Erythroblast (primary cell): ENCODE results near the gene TFAP2E.

ENCODE experiments used
- DNase-seq, 2 experiments: peaks; one replicate each; lab custom pipeline; 2025; lab: John Stamatoyannopoulos, UW
- GATA1 ChIP-seq: IDR thresholded peaks from 2 replicates; pipeline ENCODE4 v1.6.1; 2011; ENCODE audit warnings: low read depth, mild to moderate bottlenecking, control low read depth, low read length, moderate library complexity
- POLR2A ChIP-seq: IDR thresholded peaks from 2 replicates; pipeline ENCODE4 v1.6.1; 2011; ENCODE audit warnings: mild to moderate bottlenecking, low read length

Gene TFAP2E

DNA sequence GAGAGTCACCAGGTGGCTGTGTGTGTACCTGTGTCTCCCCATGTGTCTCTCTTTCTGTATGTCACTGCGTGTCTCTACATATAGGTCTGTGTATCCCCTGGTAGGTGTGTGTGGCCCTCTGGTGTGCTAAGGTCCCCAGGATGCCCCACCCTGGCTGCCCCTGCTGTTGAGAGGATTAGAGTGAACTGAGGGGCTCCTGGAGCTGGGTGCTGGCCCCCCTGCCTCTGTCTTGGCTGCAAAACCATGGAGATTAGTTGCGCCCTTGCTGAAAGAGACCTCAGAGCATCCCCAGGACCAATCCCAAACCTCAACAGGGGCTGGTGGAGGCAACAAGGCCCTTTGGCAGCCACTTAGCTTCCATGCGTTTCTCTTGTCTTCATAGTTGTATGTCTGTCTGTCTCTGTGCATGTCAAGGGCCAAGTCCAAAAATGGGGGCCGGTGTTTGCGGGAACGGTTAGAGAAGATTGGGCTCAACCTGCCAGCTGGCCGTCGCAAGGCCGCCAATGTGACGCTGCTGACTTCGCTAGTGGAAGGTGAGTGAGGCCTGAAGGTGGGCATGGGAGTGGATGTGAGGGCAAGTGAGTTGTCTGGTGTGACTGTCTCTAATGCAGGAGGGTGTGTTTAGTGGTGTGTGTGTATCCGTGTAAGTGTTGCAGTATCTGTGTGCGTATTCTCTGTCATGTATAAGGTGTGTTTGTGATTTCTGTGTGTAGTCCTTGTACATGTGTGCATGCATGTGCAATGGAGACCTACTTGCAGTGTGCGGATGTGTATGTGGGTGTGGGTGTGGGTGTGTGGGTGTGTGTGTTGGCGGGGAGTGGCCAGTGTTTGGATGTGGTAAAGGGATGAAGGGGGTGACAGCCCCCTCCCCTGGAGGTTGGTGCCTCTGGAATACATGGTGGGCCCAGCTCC, 16.7 kb downstream of the TFAP2E start:
- DNase-seq = no peak
- TF ChIP-seq GATA1 (no peak), POLR2A (no peak)

DNA sequence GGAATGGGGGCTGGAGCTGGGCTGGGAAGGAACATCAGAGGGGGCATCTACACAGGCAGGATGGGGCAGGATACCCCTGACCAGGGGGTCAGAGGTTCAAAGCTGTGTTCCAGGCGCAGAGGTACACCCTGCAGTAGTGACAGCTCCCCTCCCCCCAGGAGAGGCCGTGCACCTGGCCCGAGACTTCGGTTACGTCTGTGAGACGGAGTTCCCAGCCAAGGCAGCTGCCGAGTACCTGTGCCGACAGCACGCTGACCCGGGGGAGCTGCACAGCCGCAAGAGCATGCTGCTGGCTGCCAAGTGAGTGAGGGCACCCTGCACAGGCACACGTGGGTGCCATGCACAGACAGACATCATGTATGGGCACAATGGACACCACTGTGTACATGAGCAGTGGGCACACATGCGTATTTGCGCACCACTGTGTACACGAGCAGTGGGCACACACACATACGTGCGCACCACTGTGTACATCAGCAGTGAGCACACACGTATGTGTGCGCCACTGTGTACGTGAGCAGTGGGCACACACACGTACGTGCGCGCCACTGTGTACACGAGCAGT, 17.4 kb downstream of the TFAP2E start:
- DNase-seq = no peak

DNA sequence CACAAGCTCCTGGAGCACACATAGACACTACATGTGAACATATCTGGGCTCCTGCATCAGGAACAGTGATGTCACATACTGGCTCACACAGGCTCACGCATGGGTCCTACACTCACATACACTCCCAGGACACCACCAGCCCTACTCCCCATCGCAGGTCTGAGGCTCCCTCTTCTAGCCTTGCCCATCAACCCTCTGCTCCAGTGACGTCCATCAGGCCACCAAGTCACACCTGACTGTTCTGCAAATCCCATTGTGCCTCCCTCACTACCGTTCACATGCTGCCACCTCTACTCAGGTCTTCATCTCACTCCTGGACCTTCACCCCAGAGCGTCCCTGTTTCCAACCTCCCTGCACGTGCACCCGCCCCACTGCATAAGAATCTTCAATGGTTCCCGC, 18.1 kb downstream of the TFAP2E start:
- no peak for TF ChIP-seq POLR2A
- TF ChIP-seq GATA1 = no peak
- no peak for DNase-seq

More for the DNA sequence above, 17.4 kb downstream of the TFAP2E start:
- TF ChIP-seq GATA1 (no peak), POLR2A (no peak)

DNA sequence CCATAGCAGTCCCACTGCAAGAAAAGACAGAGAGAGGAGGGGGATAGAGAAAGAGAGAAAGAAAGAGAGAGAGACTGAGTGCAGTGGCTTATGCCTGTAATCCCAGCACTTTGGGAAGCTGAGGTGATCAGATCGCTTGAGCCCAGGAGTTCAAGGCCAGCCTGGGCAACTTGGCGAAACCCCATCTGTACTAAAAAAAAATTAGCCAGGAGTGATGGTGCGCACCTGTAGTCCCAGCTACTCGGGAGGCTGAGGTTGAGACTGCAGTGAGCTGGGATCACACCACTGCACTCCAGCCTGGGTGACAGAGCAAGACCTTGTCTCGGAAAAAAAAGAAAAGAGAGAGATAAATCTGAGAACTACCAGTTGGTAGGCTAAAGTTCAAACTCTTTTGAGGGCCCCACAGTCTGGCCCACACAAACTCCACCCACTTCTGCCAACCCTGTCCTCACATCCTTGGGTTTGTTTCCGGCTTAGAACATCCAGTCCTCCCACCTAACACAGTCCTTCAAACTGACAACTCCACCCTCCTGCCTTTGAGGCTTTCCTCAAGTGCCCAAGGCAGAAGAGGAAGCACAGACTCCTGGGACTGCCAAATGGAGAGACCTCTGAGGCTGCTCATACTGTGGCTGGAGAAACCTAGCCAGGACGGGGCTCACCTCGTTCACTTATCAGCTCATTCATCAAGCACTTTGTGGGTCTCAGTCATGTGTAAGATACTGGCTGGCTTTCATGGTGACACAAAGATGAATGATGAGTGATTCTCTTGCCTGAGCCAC, 20.1 kb downstream of the TFAP2E start:
- no peak for TF ChIP-seq POLR2A
- no peak for TF ChIP-seq GATA1

DNA sequence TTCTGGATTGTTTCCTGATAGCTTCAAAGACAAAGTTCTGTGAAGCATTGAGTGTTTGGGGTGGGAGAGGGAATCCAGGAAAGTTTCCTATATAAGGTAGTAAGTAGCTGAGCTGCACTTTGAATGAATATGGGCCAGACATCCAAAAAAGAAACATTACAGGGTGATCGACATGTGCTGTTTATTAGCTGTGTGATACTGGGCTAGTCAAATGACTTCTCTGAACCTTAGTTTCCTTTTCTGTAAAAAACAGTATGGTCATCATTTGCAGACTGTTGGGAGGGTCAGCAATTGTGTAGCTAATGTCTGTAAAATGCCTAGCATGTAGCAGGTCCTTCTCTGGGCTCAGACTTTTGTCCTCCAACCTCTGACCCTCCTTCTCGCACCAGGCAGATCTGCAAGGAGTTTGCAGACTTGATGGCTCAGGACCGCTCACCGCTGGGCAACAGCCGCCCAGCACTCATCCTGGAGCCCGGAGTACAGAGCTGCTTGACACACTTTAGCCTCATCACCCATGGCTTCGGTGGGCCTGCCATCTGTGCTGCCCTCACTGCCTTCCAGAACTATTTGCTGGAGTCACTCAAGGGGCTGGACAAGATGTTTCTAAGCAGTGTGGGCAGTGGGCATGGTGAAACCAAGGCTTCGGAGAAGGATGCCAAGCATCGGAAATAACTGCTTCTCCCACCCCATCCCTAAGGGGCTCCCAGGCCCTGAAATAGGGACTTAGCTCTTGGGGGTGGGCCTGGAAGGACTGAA, 21.1 kb downstream of the TFAP2E start:
- no peak for DNase-seq
- TF ChIP-seq GATA1 = no peak
- TF ChIP-seq POLR2A = no peak

More for the DNA sequence above, 20.1 kb downstream of the TFAP2E start:
- DNase-seq = no peak

DNA sequence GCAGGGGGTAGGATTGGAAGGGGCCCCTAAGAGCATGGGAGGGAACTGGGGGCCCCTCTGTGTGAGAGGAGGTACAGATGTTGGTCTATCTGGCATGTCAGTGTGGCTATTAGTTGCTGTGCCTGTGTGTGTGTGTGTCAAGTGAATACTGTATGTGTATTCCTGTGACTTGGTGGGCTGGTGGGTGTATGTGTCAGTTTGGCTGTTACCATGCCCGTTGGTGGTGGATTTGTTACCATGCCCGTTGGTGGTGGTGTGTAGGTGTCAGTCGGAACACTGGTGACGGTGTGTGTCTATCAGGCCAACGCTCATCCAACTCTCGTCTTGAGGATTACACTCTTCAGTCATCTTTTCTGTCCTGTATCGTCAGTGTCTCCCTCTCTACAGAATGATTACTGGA, 22.6 kb downstream of the TFAP2E start:
- no peak for DNase-seq
- TF ChIP-seq GATA1 (no peak), POLR2A (no peak)

DNA sequence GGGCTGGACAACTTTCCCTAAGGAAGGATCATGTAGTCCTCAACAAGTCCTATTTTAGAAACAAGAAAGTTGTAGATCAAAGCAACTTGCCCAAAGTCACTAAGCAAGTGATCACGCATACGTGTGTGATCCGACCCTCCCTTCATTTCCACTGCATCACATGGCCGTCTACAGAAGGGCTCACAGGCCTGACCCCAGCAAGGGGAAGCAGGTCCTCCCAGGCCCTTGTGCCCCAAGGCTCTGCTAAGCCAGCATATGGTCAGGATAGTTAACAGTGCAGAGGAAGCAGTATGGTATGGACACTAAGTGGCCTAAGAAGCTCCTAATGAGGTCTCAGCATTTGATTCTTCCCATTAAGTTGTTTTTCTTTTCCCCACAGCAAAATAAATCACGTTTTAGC, 24.8 kb downstream of the TFAP2E start:
- DNase-seq = no peak
- no peak for TF ChIP-seq POLR2A
- no peak for TF ChIP-seq GATA1

DNA sequence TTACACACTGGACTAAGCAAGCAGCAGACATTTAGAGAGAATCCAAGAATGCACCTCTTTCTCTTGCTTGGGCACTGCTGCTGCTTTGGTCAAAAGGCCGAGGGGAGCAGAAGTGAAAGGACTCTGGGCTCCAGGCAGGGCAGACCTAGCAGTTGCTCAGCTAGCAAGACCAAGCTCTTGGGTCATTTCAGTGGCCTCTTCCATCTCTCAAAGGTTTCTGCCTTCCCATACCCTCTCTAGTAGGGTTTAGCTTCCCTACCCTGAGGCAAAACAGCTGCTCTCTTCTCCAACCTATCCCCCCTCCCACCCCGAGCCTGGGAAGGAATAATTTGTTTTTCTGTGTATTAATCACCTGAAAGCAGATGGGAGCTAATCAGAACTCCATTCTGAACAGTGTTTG, 25.8 kb downstream of the TFAP2E start:
- DNase-seq = no peak
- TF ChIP-seq POLR2A (no peak), GATA1 (no peak)

DNA sequence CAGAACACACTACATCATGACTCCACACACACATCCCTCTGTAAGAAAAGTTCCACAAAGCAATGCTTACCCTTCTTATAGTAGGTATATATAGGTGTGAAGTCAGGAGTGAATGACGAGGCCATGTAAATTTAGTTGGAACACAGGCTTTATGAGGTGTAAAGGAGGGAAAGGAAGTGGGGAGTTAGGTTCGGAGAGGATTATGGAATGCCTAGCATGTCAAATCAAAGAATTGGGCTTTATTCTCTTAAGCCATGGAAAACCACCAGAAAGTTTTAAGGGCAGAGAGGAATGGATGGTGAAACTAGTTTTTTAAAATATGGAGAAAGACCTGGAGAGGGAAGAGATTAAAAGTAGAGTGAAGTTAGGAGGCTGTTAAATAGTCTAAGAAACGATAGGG, 26.3 kb downstream of the TFAP2E start:
- DNase-seq = no peak
- TF ChIP-seq GATA1 = no peak
- TF ChIP-seq POLR2A = no peak

DNA sequence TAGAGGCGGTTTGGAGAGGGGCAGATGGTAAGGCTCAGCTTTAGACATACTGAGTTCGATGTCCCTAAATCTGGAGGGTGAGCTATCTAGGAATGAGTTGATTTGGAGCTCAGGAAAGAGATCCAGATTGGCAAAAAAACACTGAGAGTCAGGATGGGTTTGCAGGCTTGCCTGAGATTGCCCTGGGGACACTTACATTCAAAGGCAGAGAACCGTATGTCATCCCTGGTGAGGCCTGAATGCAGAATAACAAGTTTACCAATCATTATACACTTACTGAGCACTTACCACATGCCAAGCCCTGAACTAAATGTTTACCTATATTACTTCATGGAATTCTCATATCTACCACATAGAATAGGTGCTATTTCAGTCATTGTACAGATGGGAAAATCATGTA, 27.5 kb downstream of the TFAP2E start:
- TF ChIP-seq POLR2A (no peak), GATA1 (no peak)
- no peak for DNase-seq

DNA sequence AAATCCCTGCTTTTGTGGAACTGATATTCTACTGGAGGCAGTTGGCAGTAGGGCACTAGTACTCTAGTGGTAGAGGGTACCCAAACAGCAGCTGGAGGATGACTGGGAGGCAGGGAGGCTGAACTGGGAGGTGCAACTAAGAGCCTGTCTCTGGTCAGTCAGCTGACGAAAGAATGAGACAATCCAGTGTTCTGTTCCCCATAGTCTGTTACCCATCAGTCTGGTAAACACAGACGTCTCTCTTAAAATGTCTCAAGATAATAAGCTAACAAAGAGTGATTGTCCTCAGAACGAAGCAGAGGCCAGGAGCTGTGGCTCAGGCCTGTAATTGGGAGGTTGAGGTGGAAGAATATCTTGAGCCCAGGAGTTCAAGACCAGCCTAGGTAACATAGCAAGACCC, 30.4 kb downstream of the TFAP2E start:
- TF ChIP-seq GATA1 (no peak), POLR2A (no peak)
- DNase-seq = no peak

DNA sequence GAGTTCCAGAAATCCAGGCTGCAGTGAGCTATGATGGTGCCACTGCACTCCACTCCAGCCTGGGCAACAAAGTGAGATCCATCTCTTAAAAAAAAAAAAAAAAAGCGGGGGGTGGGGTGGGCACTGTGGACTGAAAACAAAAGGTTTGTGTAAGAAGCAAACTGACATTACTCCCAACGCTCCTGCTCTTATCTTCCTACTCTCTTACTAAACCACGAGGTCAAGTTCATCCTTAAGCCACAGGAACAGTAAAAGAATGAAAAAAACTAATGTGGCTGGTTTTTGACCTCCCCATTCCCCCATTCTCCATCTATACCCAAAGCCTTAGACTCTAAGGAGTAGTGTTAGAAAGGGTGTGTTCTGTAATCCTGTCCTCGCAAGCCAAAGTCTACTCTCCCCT, 30.8 kb downstream of the TFAP2E start:
- DNase-seq = no peak

DNA sequence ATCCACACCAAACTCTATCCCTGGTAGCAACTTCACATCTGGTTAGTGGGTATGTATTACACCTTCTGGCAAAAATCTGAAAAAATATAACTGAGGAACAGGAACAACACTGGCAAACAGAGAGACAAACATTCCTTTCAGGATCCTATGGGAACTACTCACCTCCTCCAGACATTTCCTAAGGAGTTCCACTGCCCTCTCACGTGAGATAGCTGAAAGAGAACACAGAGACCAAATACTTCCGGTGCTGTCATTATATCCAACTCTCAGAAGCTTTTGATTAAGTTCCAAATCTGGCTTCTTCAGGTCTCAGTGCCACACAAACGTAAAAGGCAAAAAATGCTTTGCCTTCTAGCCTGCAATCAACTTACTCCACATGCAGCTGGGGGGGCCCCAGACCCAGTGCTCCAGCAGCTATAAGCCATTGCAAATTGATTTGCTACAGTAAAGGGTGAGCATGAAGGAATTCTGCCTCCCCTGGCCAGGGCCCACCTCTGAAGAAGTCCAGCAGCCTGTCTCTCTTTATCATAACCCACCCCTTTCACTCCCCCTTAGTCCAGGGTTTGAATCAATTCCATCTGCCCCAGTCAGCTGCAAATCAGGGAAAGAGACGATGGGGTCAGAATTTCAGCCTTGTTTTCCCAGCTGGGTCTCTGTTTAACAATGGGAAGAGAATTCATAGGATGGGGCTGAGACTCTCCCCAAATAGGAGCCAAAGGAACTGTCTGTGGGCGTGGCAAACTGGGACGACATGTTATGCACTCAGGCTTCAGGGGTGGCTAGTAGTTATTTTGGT, 32.2 kb downstream of the TFAP2E start:
- TF ChIP-seq POLR2A (no peak), GATA1 (no peak)
- no peak for DNase-seq

More for the DNA sequence above, 30.8 kb downstream of the TFAP2E start:
- TF ChIP-seq GATA1 (no peak), POLR2A (no peak)
